Inflammatory macrophage treated with lipopolysaccharide for 1 hour (primary cell): ENCODE measurements around the gene ADCYAP1R1.

Experiments used
- DNase-seq, 2 donors: peaks; one replicate each; pipeline ENCODE4 v3.0.0-alpha.2; 2020 to 2022

Gene ADCYAP1R1

DNA sequence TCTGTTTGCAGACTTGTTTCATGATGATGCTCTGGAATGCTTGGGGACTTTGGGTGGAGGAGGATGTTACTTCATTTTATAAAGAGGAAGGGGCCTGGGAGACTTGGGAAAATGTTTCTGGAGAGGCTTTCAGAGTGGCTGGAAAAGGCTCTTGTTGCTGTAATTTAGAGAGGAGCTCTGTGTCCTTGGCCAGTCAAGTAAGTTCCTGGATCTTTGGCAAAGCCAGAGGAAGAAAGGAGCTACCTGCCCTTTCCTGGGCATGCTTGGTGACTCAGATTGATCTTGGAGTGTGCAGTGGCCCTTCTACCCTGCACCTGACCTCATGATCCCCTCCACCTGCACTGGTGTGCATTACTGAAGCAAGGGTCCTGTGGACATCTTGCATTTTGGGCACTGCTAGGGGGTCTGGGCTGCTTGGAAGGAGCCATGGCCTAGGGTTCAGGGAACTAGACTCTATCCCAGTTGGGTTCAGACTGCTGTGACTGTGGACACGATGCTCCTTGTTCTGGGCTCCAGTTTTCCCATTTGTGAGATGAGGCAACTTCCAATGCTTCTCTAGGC is 56.1 kb downstream of the ADCYAP1R1 start:
- DNase-seq, result no peak

DNA sequence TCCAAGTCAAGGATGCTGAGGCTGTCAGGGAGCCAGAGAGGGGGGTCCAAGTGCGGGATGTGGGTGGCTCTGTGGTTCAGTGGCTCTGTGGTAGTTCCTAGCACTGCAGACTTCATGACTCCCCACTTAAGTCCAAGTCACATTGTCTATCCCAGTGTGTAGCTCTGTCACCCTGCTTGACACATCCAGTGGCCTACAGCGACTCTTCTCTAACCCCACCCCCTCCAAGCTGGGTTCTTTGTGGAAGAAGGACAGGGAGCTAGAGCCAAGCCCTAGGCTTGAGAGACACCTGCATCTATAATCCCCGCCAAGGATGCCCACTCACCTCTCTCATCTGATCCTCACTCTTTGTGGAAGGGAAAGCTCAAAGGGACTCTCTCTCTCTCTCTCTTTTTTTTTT is 57.6 kb downstream of the ADCYAP1R1 start:
- no peak for DNase-seq

DNA sequence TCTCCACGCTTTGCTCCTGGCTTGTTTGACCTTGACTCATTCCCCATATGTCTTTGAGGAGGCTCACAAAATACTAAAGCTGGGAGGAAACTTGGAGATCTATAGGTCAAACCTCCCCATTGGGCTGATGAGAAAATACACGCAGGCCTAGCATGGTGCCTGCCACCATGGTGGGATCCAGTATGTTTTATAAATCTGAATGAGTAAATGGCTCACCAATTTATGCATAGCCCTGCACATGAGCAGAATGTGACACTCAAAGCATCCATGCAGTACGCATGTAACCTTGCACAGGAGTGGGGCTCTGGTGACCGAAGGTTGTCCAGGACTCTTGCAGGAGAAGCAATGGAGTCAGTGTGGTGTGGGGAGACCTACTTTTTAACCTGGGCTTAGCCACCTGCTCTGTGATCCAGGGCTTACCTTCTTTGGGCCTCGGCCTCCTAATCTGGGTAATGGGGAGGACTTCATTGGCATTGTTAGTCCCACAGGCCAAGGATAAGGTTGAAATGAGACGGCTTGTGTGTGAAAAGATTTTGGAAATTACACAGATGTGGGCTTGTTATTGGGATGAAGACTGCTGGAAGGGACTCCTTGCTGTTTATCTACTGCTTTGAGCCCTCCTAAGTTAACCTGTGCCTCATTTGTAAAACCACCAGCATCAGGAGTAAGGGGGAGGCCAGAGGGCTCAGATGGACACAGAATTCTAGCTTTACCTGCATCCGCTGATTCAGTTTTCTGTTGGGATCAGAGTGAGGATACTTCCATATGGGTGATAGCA is 58.4 kb downstream of the ADCYAP1R1 start:
- DNase-seq, result no peak

DNA sequence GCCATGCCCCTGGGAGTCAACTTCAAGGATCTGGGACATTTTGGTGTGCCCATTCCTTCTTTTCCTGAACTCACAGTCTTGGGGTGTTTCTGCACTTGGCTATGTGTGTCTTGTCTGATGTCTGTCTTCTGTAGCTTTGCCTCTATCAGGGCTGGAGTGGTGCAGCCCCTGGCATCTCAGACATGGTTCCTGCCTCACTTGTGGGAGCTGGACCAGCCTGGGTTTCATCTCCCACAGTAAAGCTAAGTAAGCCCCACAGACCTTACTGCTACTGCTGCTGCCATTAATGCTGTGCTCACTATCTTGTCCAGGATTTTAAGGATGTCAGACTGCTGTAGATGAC is 59.0 kb downstream of the ADCYAP1R1 start:
- DNase-seq, result no peak

DNA sequence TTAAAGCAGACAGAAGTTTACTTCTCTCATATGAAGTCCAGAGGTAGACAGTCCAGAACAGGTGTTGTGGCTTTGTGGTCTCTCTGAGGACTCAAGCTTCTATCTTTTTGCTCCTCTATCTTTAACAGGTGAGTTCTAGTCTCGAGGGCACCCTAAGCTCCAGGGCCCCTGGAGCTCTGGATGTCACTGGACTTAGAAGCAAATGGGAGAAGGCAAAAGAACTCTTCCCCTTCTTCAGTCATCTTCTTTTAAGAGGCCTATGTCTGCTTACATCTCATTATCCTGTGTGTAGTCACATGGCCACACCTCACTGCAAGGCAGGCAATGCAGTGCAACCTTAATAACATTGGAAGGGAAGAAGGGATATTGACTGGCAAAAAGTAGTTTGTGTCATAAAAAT is 61.6 kb downstream of the ADCYAP1R1 start:
- no peak for DNase-seq

DNA sequence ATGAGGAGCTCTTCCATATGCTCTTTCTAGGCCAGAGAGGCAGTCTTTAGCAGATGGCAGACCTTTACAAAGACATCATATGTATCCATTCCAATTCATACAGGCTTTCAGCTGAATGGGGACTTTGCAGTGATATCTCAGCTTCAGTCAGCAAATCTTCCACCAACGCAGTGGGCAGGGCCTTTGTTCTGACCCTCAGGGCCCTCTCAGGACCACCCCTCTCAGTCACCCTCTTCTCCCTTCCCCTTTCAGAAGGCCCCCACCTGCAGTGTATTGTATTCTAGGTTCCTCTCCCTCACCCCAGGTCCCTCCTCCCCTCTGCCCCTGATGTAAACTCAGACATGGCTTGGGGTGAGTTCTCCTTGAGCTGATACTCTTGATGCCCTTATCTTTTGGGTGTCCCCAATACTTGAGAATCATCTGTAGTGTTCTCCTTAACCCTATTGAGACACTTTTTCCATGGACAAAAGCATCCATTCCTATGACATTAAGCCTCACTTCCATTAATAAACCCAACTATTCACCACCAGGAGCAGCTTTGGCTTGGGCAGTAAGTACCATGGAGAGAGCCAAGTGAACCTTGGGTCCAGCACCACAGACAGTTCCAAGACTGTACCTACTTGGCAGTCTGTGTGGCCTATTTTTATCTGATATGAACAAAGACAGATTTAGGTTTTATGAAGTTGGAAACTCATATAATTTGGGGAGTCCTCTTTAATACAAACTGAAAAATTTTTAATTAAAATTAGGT is 62.7 kb downstream of the ADCYAP1R1 start:
- peak in 1 of 2 donors; percentile 3 for DNase-seq

DNA sequence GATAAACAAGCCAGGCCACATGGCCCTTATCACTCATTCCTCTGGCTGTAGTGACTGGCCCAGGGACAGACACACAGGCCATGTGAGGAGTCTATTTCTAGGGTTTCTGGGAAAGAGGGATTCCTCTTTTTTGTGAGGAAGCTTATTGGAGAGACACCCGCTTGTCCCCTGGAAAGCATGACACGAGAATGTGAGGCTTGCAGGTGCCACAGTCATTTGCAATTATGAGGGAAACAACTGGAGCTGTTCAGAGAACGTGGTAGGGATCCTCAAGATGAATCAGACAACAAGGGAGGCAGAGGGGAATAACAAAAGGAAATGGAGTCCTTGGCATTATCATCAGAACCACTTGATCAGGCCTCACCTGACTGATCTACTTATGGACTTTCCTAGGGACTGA is 64.5 kb downstream of the ADCYAP1R1 start:
- no peak for DNase-seq

DNA sequence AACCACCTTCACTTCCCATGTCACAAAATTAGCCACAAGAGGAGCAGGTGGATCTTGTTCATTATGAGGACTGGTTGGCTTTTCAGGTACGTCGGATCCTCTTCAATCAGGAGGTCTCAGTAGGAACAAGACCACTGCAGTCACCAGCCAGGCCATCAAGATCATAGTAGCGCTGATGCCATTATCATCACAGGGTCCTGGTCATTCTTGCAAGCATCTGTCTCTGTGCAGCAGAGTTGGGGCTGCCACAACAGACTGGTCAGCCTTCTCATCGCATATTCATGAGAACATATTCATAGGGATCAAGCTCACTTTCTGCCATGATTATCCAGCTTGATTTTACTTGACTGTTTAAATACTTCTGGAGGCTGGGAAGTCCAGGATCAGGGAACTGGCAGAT is 67.1 kb downstream of the ADCYAP1R1 start:
- no peak for DNase-seq

DNA sequence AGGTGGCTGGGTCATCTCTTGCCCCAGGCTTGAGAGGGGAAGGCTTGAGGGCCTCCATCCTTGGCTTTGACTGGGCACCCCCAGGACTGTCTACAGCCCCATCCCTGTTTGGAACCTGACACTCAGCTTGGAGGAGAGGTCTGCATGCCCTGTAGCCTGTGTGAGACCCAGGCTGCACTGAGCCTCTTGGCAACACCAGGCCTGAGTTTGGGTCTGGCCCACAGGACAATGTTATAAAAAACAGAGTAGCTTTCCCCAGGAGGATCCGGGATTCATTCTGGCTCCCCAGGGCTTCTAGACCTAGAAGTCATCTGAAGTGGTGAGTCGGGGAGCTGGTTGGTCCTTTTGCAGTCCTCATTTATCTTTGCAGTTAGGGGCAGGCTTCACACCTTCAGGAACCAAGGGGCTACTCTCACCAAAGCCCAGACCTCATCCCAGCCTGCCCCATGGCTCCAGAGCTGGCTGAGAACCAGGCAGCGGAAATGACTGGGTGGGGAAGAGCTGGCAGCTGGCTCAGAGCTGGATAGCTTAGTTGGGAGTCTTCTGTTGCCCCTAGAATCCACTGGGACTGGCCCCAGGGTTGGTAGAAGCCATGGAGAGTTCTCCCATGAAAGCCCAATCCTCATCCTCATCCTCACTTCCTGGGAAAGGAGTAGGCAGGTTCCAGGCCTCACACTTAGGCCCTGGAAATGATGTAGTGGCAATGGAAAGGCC is 68.8 kb downstream of the ADCYAP1R1 start:
- DNase-seq, result no peak

DNA sequence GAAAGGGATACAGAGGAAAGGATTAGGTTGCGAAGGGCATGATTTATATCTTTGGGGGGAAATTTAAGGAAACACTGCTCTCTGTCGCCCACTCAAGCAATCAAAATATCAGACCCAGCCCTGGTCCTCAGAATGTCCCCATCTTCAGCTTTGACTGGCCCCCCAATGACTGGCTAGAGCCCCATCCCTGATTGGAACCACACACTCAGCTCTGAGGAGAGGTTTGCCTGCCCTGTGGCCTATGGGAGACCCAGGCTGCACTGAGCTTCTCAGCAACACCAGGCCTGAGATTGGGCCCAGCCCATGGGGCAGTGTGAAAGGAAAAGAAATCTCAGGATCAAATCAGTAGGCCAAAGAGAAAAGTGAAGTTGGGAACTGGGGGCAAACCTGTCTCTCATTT is 69.5 kb downstream of the ADCYAP1R1 start:
- no peak for DNase-seq

DNA sequence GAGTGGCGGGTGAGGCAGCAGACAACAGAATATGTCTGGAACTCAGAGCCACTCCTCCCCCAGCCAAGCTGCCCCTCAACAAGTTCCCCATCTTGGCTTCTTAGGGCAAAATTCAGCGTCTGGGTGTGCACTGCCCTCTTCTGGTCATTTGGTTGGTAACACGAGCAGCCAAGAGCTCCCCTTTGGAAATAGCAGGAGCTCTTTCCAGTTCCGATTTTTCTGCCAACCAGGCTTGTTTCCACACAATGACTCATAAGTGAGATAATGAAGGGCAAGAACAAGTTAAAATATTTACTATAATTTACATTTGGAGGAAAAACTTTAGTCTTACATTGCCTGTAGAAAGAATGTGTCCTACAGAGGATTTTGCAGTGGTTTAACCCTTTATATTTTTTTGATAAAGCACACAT is 70.5 kb downstream of the ADCYAP1R1 start:
- peak; percentile 65 to 88 for DNase-seq

DNA sequence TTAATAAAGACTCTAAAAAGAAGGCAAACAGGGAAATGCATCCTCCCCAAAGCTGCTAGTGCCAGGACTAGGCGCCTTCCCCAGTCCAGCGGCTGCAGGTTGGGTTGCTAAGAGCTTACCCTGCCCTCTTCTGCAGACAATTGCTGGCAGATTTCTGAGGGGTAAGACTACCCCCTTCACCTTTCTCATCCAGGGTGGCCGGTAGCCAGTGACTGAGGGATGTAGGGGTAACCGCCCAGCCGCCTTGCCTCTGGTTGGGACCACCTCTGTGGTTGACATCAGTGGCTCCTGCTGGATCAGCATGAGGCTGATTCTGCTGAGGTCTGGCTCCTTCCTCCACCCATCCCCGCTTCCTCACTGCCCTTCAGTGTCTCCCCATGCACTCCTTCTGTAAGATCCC is 71.2 kb downstream of the ADCYAP1R1 start:
- no peak for DNase-seq

DNA sequence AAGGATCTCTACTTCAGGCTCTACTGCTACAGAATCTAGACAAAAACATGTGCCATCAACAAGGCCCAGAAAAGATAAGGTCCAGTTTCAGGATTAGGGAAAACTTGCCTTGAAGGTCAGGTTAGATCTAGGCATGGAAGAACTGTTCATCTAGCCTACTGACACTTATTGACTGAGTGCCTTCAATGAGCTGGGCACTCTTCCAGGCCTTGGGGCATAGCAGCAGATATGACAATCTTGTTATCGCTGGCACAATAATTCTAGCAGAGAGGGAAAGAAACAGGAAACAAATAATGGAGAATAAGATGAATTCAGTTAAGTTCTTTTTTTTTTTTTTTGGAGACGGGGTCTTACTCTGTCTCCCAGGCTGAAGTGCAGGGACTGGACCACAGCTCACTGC is 71.6 kb downstream of the ADCYAP1R1 start:
- no peak for DNase-seq

DNA sequence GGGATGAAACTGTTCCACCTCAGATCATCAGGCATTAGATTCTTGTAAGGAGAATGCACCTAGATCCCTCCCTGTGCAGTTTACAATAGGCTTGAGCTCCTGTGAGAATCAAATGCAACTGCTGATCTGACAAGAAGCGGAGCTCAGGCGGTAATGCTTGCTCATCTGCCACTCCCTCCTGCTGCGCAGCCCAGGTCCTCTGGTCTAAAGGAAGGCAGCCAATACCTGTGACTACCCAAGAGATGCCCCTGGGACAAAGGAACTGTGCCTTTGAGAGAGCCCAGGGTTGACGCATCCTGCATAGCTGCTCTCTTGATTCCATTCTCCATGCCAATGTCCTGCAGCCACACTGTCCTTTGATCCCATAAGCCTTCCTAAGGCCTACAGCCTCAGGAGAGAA is 73.1 kb downstream of the ADCYAP1R1 start:
- DNase-seq, result no peak

DNA sequence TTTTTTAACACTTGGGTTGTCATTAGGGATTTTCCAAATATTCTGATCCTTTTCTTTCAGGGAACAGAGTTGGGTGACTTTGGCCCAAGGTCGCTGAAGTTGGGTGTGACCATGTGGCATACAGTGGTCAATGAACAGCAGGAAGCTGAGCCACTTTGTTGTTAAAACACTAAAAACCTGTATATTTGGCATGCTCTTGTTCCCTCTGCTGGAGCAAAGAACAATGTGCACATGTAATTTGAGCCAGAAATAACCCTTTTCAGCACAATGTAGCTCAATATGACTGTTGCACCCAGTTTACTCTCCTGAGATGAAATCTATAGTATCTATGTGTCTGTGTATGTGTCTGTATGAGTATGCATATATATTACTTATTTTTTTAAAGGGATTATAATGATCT is 74.9 kb downstream of the ADCYAP1R1 start:
- no peak for DNase-seq

DNA sequence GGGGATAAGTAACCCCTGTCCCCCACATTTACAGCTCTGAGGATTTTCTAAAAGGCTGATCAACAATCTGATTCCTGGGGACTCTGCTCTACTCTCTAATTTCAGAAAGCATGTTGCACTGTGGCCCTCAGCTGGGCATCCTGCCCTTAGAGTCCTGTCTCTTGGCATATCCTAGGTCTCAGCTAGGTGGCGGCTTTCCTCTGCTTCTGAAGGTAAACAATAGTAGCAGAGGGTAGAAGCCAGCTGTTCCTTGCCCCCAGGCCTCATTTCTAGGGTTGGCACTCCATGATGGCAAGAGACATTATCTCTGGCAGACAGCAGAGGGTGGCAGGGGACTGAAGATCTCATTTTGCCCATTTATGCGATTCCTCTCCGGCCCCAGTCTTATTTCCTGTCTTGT is 77.0 kb downstream of the ADCYAP1R1 start:
- DNase-seq, result no peak

DNA sequence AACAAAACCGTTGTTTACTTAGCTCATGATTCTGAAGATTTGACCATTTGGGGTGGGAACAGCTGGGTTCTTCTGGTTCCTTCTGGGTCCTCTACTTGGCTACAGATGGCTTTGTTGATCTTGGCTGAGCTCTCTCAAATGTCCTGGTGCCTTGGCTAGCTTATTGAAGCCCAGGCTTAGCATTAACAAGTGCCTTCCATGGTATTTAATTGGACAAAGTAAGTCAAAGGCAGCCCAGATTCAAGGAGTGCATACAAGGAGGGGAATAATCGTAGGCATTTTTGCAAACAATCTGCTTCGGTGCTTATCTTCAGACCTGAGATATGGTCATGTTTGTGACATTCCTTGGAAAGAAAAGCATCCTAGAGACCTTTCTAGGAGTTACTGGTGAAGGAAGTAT is 81.4 kb downstream of the ADCYAP1R1 start:
- no peak for DNase-seq

DNA sequence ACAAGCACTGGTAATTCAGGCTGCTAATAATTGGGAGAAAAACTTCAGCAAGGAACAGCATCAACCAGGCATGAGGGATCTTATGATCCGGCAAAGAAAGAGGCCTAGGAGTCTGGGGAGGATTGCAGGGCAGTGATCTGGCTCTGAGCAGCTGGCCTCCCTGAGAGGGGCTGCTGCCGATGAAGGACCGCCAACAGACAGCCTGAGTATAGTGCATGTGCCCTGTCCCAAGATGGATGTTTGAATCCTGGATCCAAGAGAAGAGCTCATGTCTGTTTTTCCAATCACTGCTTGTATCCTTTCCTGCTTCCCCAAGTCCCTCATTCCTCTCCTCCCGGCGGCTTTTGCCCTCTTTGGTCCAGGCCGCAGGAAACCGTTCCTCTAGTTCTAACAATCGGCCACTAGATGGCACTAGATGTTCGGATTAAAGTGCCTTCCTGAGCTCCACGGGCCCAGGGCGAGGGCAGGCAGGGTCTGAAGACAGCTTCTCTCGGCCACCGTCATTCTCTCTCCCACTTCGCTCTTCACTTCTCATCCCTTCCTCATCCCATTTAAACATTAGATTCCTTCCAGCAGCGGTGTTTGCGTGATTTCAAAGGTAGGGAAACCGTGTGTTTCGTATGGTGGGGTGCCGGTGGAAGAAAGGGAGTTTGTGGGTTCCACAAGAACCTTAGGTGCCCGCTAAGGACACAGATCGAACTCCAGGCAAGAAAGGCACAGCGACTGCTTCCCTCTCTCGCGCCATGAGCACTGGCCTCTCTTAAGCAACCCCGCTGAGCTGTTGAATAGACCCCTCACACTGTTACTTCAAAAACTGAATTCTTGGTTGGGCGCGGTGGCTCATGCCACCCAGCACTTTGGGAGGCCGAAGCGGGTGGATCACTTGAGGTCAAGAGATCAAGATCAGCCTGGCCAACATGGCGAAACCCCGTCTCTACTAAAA is 82.4 kb downstream of the ADCYAP1R1 start:
- peak; percentile 39 to 66 for DNase-seq

DNA sequence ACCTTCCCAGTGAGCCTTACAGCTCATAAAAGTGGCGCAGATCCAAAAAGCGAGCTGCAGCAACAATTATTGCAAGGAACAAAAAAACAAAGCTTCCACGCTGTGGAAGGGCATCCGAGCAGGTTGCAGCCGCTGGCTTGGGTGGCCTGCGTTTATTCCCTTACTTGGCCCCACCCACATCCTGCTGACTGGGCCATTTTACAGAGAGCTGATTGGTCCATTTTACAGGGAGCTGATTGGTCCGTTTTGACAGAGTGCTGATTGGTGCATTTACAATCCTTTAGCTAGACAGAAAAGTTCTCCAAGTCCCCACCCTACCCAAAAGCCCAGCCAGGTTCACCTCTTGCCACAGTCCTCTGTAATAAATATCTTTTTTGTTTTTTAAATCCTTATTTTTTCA is 85.1 kb downstream of the ADCYAP1R1 start:
- DNase-seq, result no peak

DNA sequence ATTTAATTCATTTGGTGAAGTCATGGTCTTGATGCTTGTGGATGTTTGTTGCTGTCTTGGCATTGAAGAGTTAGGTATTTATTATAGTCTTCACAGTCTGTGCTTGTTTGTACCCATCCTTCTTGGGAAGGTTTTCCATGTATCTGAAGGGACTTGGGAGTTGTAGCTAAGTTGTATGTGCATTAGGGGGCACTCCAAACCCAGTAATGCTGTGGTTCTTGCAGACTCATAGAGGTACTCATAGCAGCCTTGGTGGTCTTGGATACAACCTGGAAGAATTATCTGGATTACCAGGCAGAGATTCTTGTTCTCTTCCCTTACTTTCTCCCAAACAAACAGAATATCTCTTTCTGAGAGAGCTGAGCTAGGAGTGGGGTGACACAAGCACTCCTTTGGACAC is 93.2 kb downstream of the ADCYAP1R1 start:
- DNase-seq, result no peak

DNA sequence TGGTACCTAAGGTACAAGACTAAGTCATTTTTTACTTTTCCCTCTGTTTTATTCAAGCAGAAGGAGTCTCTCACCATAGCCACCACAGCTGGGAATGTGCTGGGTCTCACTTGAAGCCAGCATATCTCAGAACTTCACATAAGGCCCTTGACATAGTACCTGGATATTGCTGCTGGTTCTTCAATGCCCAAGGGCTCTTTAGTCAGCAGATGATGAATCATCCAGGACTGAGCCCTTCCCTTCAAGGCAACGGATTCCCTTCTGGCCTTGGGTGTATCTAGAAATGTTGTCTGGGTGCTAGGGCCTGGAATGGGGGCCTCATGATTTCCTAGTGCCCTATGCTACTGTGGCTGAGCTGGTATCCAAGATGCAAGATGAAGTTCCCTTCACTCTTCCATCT is 93.9 kb downstream of the ADCYAP1R1 start:
- no peak for DNase-seq

DNA sequence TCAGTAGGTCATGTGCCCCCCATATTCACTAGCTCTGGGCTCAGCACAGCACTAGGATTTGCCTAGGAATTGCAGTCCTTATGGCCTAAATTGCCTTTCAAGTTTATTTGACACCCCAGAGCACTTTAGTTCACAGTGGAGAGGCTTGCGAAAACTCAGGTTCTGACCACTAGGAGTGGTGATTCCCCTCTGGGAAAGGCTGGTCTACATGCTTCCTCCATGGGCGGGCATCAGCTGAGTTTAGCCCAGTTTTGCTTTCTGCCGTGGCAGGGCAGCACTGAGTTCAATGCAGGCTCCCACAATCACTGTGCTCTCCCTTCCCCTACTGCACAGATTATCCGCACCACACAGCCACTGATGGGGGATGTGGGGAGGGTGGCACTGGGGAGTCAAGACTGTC is 94.4 kb downstream of the ADCYAP1R1 start:
- no peak for DNase-seq

DNA sequence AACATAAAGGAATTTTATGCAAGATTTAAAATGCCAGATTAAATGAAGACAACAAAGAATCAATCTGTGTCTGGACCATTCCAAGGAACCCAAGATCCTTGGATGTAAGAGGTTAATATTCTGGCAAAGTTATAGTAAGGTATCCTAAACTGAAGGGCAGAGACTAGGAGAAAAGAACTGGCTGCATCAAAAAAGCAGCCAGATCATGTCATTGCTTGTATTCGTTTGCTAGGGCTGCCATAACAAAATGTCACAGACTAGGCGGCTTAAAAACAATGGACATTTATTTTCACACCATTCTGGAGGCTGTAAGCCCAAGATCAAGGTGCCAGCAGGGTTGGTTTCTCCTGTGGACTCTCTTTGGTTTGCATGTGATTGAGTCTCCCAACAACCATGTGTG is 99.7 kb downstream of the ADCYAP1R1 start:
- DNase-seq, result no peak
